HG02623 (cell line): ENCODE measurements around the gene PLXNB2.

Experiments
- ATAC-seq: cut with Tn5 transposase; IDR thresholded peaks from one replicate; pipeline ENCODE4 v1.9.1; 2021; ENCODE audit warnings: moderate library complexity; ENCODE audit not compliant: unreplicated experiment

PLXNB2 gene

GRCh38 chr22:50299785-50300619, 7.4 kb downstream of the PLXNB2 start:
- ATAC-seq: no peak

- no peak for ATAC-seq
Observed at GRCh38 chr22:50298937-50299784, 8.3 kb downstream of the PLXNB2 start.

- ATAC-seq: no peak
Observed at GRCh38 chr22:50298266-50298637, 9.2 kb downstream of the PLXNB2 start.

GRCh38 chr22:50297510-50298265, 9.8 kb downstream of the PLXNB2 start:
- no peak for ATAC-seq

- ATAC-seq: no peak
Observed at GRCh38 chr22:50296658-50297490, 10.6 kb downstream of the PLXNB2 start.

- ATAC-seq: no peak
Observed at GRCh38 chr22:50294319-50294656, 13.2 kb downstream of the PLXNB2 start.

- ATAC-seq: no peak
Observed at GRCh38 chr22:50293441-50294318, 13.8 kb downstream of the PLXNB2 start.

- no peak for ATAC-seq
Observed at GRCh38 chr22:50292643-50293440, 14.6 kb downstream of the PLXNB2 start.

- no peak for ATAC-seq
Observed at GRCh38 chr22:50289942-50290630, 17.4 kb downstream of the PLXNB2 start.

- ATAC-seq: no peak
Observed at GRCh38 chr22:50289151-50289941, 18.1 kb downstream of the PLXNB2 start.

- ATAC-seq: no peak
Observed at GRCh38 chr22:50287731-50288130, 19.7 kb downstream of the PLXNB2 start.

- ATAC-seq: no peak
Observed at GRCh38 chr22:50286701-50287318, 20.6 kb downstream of the PLXNB2 start.

- ATAC-seq: no peak
Observed at GRCh38 chr22:50286275-50286674, 21.2 kb downstream of the PLXNB2 start.

- no peak for ATAC-seq
Observed at GRCh38 chr22:50285568-50286229, 21.7 kb downstream of the PLXNB2 start.

GRCh38 chr22:50284479-50284878, 23.0 kb downstream of the PLXNB2 start:
- no peak for ATAC-seq

- ATAC-seq: no peak
Observed at GRCh38 chr22:50283821-50284220, 23.6 kb downstream of the PLXNB2 start.
